GM19452 (cell line): ENCODE results near the gene EFNB1.

Experiments used
- ATAC-seq: cut with Tn5 transposase; IDR thresholded peaks from one replicate; pipeline ENCODE4 v1.9.1; 2021; ENCODE audit not compliant: unreplicated experiment

The EFNB1 gene

GRCh38 chrX:68842781-68843581 lies 14.2 kb downstream of the EFNB1 start:
- ATAC-seq = no peak

GRCh38 chrX:68843992-68844391 lies 15.2 kb downstream of the EFNB1 start:
- no peak for ATAC-seq

- ATAC-seq = no peak
These were observed 15.8 kb downstream of the EFNB1 start for GRCh38 chrX:68844581-68844980.

- no peak for ATAC-seq
These were observed 17.7 kb downstream of the EFNB1 start for GRCh38 chrX:68846536-68846935.

GRCh38 chrX:68847172-68847571 lies 18.4 kb downstream of the EFNB1 start:
- ATAC-seq = no peak

- no peak for ATAC-seq
These were observed 19.5 kb downstream of the EFNB1 start for GRCh38 chrX:68848189-68848940.

GRCh38 chrX:68851082-68851481 lies 22.3 kb downstream of the EFNB1 start:
- no peak for ATAC-seq

- ATAC-seq = no peak
These were observed 23.2 kb downstream of the EFNB1 start for GRCh38 chrX:68852046-68852445.

- no peak for ATAC-seq
These were observed 24.9 kb downstream of the EFNB1 start for GRCh38 chrX:68853665-68854251.

- ATAC-seq = no peak
These were observed 36.5 kb downstream of the EFNB1 start for GRCh38 chrX:68865300-68865699.

GRCh38 chrX:68865926-68866325 lies 37.1 kb downstream of the EFNB1 start:
- ATAC-seq = no peak

- no peak for ATAC-seq
These were observed 38.8 kb downstream of the EFNB1 start for GRCh38 chrX:68867458-68868112.

- no peak for ATAC-seq
These were observed 39.5 kb downstream of the EFNB1 start for GRCh38 chrX:68868316-68868715.

GRCh38 chrX:68868902-68869800 lies 40.3 kb downstream of the EFNB1 start:
- no peak for ATAC-seq

- no peak for ATAC-seq
These were observed 41.5 kb downstream of the EFNB1 start for GRCh38 chrX:68870357-68870756.

GRCh38 chrX:68872171-68872570 lies 43.4 kb downstream of the EFNB1 start:
- ATAC-seq = no peak

- no peak for ATAC-seq
These were observed 45.3 kb downstream of the EFNB1 start for GRCh38 chrX:68874076-68874475.

GRCh38 chrX:68876731-68877130 lies 47.9 kb downstream of the EFNB1 start:
- ATAC-seq = no peak

GRCh38 chrX:68877606-68878005 lies 48.8 kb downstream of the EFNB1 start:
- ATAC-seq = no peak

GRCh38 chrX:68878977-68879645 lies 50.3 kb downstream of the EFNB1 start:
- ATAC-seq = no peak
